Measurements from ENCODE around the gene RET.

GRCh38 chr10:43106256-43107091 is 29.6 kb downstream of the RET start:
- TF ChIP-seq CTCF (IDR thresholded peaks at IDR 0.05; ENCODE audit: insufficient read depth, low read length, poor library complexity, severe bottlenecking) (no peak), EZH2phosphoT487 (conservative IDR thresholded peaks at IDR 0.05; ENCODE audit: low read length) (no peak)

All from SU-DHL-6 (cell line).